Activated T-helper 1 cell treated with anti-CD3 and anti-CD28 coated beads, Interleukin-2, amount 50 U/mL, for 16 hours (primary cell): Measurements from ENCODE around the gene PCDHB13.
"Not testable (repeated sequence)": the region's sequence is repeated elsewhere in the genome, so short reads cannot be mapped to it uniquely, and the experiment has no call there.

ENCODE experiments used
- DNase-seq, 2 donors: peaks; one replicate each; pipeline ENCODE4 v3.0.0-alpha.2; 2020; ENCODE audit warnings: low read depth in 1 of 2, low spot score in 1 of 2

The PCDHB13 gene

GRCh38 chr5:141213656-141214339 lies at the start of gene PCDHB13:
PCDHB13 (plus strand) TSS chr5:141213919; CDS start chr5:141214124, 205 bp downstream.
- not testable (repeated sequence) for DNase-seq

DNA sequence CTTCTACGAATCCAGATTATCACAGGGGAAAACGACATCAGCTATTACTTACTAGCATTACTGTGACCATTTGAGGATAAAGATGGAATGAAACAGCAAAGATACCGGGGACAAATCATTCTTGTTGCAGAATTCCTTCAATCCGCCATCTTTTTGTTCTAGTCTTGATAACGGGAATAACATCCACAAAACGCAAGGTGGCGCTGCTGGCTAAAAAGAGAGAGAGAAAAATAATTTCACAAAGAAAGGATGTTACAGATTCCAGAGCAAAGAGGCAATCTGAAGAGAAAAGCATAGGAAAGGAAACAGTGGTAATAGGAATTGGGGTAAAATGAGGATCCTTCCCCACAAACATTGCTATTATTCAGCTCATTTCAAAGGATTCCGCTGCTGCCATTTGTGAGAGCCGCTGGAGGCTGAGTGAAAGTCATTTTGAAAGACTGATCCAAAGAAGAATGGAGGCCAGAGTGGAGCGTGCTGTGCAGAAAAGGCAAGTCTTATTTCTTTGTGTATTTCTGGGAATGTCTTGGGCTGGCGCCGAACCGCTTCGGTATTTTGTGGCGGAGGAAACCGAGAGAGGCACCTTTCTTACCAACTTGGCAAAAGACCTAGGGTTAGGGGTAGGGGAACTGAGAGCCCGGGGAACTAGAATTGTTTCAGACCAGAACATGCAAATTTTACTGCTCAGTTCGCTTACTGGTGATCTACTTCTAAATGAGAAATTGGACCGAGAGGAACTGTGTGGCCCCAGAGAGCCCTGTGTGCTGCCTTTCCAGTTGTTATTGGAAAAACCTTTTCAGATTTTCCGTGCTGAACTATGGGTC lies 41.1 kb upstream of the PCDHB13 start, which contains the start of gene PCDHB7:
TSS of gene PCDHB7 (plus strand) at position 264 of the 824 bp plus-strand sequence. CDS start at position 456, 192 bp downstream.
- DNase-seq: no peak

DNA sequence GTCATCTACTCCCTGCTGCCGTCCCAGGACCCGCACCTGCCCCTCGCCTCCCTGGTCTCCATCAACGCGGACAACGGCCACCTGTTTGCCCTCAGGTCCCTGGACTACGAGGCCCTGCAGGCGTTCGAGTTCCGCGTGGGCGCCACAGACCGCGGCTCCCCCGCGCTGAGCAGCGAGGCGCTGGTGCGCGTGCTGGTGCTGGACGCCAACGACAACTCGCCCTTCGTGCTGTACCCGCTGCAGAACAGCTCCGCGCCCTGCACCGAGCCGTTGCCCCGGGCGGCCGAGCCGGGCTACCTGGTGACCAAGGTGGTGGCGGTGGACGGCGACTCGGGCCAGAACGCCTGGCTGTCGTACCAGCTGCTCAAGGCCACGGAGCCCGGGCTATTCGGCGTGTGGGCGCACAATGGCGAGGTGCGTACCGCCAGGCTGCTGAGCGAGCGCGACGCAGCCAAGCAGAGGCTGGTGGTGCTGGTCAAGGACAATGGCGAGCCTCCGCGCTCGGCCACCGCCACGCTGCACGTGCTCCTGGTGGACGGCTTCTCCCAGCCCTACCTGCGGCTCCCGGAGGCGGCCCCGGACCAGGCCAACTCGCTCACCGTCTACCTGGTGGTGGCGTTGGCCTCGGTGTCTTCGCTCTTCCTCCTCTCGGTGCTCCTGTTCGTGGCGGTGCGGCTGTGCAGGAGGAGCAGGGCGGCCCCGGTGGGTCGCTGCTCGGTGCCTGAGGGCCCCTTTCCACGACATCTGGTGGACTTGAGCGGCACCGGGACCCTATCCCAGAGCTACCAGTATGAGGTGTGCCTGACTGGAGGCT lies 39.2 kb upstream of the PCDHB13 start:
- DNase-seq: not testable (repeated sequence)

GRCh38 chr5:141175933-141176332 lies 37.8 kb upstream of the PCDHB13 start:
- DNase-seq: no peak

- not testable (repeated sequence) for DNase-seq
Observed at GRCh38 chr5:141177577-141178191, 36.0 kb upstream of the PCDHB13 start, which contains the start of gene PCDHB8. PCDHB8 (plus strand) TSS chr5:141177790; CDS start chr5:141178035, 245 bp downstream.

- not testable (repeated sequence) for DNase-seq
Observed at GRCh38 chr5:141179371-141179770, 34.3 kb upstream of the PCDHB13 start.

- not testable (repeated sequence) for DNase-seq
Observed at GRCh38 chr5:141179876-141180275, 33.8 kb upstream of the PCDHB13 start.

DNA sequence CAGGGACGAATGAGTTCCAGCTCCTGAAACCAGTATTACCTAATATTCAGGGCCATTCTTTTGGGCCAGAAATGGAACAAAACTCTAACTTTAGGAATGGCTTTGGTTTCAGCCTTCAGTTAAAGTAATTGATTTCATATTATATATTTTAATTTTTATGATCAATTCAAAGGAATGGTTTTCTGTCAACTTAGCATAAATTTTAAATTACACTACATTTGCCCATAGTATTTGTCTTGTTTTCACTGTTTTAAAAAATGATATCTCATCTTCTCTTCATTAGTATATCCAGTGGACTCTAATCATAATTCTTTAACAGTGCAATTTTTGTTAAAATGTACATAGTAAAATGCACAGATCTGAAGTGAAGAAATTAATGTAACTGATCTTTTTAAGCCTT lies 33.4 kb upstream of the PCDHB13 start:
- DNase-seq: no peak

- DNase-seq: no peak
Observed at GRCh38 chr5:141182248-141182647, 31.5 kb upstream of the PCDHB13 start, which contains the start of gene PCDHB16. PCDHB16 (plus strand) TSS chr5:141182387; CDS start chr5:141182560, 173 bp downstream.

DNA sequence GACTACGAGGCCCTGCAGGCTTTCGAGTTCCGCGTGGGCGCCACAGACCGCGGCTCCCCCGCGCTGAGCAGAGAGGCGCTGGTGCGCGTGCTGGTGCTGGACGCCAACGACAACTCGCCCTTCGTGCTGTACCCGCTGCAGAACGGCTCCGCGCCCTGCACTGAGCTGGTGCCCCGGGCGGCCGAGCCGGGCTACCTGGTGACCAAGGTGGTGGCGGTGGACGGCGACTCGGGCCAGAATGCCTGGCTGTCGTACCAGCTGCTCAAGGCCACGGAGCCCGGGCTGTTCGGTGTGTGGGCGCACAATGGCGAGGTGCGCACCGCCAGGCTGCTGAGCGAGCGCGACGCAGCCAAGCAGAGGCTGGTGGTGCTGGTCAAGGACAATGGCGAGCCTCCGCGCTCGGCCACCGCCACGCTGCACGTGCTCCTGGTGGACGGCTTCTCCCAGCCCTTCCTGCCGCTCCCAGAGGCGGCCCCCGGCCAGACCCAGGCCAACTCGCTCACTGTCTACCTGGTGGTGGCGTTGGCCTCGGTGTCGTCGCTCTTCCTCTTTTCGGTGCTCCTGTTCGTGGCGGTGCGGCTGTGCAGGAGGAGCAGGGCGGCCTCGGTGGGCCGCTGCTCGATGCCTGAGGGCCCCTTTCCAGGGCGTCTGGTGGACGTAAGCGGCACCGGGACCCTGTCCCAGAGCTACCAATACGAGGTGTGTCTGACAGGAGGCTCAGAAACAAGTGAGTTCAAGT lies 29.4 kb upstream of the PCDHB13 start:
- not testable (repeated sequence) for DNase-seq

DNA sequence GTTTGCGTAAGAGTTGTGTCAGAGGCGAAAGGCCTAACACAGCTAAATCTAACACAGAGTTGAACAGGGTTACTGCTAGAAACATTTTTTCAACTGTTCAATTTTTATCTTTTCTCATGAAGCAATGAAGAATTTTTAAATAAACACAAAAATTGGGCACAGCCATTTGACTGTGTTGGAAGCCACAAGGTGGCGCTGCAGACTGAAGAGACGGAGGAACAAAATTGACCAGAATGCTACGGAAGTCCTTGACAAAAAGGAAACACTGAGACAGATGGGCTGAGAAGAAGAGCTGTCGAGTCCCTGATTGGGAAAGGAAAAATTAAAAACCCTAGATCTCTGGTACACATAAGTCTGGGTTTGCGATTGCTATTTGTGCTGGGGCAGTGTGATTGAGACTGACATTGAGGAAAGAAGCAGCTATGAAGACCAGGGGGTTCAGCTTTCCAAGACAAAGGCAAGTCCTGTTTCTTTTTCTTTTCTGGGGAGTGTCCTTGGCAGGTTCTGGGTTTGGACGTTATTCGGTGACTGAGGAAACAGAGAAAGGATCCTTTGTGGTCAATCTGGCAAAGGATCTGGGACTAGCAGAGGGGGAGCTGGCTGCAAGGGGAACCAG lies 26.7 kb upstream of the PCDHB13 start, which contains the start of gene PCDHB9:
TSS of gene PCDHB9 (plus strand) at position 265 of the 616 bp plus-strand sequence. CDS start at position 423, 158 bp downstream.
- DNase-seq: no peak

DNA sequence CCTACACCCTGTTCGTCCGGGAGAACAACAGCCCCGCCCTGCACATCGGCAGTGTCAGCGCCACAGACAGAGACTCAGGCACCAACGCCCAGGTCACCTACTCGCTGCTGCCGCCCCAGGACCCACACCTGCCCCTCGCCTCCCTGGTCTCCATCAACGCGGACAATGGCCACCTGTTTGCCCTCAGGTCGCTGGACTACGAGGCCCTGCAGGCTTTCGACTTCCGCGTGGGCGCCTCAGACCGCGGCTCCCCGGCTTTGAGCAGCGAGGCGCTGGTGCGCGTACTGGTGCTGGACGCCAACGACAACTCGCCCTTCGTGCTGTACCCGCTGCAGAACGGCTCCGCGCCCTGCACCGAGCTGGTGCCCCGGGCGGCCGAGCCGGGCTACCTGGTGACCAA lies 25.0 kb upstream of the PCDHB13 start:
- DNase-seq: not testable (repeated sequence)

GRCh38 chr5:141189131-141189530 lies 24.6 kb upstream of the PCDHB13 start:
- not testable (repeated sequence) for DNase-seq

DNA sequence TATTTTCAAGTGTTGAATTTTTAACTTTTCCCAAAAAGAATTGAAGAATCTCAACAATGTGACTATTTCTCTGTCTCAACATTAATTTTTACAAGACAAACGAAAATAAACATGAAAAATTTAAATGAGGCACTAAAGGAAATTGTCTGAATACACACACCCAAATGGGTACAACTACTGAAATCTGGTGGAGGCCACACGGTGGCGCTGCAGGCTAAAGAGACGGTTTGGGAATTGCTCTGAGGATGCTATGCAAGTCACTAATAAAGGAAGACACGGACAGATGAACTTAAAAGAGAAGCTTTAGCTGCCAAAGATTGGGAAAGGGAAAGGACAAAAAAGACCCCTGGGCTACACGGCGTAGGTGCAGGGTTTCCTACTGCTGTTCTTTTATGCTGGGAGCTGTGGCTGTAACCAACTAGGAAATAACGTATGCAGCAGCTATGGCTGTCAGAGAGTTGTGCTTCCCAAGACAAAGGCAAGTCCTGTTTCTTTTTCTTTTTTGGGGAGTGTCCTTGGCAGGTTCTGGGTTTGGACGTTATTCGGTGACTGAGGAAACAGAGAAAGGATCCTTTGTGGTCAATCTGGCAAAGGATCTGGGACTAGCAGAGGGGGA lies 21.5 kb upstream of the PCDHB13 start, which contains the start of gene PCDHB10:
TSS of gene PCDHB10 (plus strand) at position 244 of the 616 bp plus-strand sequence. CDS start at position 444, 200 bp downstream.
- no peak for DNase-seq

- DNase-seq: not testable (repeated sequence)
Observed at GRCh38 chr5:141194332-141194731, 19.4 kb upstream of the PCDHB13 start.

GRCh38 chr5:141196363-141196762 lies 17.4 kb upstream of the PCDHB13 start:
- no peak for DNase-seq

DNA sequence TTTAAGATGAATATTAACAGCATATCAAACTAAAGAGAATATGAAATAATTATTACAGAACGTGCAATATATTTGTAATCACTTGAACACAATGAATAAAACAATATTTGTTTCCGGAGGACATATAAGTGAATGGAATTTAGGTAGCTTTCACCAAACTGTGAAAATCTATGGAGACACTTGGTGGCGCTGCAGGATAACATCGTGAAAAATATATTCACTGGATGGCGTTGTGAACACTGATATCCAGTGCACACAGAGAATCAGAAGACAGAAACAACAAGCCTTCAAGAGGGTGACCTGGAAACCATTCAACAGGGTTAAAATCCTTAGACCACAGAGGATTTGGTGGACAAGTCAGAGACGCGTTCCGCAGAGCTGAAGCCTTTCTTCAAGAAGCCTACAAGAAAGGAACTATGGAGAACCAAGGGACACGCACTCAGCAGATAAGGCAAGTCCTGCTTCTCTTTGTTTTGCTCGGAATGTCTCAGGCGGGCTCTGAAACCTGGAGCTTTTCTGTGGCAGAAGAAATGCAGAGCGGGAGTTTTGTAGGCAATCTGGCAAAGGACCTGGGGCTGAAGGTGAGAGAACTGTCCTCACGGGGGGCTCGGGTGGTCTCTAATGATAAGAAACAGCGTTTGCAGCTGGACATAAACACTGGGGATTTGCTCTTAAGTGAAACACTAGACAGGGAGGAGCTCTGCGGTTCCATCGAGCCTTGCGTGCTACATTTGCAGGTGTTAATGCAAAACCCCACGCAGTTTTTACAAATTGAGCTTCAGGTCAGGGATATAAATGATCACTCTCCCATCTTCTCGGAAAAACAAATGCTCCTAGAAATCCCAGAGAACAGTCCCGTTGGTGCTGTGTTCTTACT lies 14.1 kb upstream of the PCDHB13 start, which contains the start of gene PCDHB11:
TSS of gene PCDHB11 (plus strand) at position 269 of the 877 bp plus-strand sequence. CDS start at position 417, 148 bp downstream.
- no peak for DNase-seq
